ENCODE measurements around the gene HMCN2.
"Not testable (repeated sequence)": the region's sequence is repeated elsewhere in the genome, so short reads cannot be mapped to it uniquely, and the experiment has no call there.

Gene HMCN2

DNA sequence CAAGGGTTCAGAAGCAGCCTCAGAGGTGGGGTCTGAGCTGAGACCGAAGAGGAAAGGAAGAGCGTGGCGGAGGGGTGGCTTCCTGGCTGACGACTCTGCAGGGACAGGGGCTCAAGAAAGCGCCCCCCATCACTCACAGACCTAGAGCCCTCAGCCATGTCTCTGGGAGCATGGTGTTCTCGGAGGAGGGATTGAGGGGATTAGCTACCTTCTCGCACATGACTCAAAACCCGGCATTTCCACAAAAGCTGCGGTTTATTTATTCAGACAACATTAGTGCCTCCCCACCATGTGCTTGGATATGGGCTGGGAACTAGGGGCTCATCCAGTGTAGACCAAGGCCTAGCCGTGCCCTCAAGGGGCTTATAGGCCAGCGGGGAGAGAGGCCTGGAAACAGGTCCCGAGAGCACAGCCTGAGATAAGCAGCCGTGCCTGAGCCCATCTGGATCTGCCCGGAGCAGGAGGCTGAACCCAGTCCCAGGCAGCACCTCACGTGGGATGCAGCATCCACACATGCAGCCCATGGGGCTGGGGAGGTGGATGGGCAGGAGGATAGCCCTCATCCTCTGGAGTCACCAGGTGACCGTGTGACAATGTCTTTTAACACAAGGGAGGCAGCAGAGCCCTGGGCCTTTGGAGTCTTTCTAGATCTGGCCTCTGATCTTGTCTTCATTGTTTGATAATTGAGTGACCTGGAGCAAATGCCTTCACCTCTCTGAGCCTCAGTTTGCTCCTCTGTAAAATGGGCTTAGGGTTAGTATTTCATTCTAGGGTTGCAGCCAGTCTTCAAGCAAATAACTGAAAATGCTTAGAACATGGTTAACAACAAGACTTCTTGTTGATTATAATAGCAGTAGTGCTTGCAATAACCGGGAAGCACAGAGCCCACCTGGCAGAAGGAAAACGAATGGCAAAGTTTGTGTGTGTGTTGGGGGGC, 878 bp upstream of the HMCN2 start:
- no peak for DNase-seq (ENCODE audit: low read depth in 1 of 2, low spot score in 1 of 2)

DNA sequence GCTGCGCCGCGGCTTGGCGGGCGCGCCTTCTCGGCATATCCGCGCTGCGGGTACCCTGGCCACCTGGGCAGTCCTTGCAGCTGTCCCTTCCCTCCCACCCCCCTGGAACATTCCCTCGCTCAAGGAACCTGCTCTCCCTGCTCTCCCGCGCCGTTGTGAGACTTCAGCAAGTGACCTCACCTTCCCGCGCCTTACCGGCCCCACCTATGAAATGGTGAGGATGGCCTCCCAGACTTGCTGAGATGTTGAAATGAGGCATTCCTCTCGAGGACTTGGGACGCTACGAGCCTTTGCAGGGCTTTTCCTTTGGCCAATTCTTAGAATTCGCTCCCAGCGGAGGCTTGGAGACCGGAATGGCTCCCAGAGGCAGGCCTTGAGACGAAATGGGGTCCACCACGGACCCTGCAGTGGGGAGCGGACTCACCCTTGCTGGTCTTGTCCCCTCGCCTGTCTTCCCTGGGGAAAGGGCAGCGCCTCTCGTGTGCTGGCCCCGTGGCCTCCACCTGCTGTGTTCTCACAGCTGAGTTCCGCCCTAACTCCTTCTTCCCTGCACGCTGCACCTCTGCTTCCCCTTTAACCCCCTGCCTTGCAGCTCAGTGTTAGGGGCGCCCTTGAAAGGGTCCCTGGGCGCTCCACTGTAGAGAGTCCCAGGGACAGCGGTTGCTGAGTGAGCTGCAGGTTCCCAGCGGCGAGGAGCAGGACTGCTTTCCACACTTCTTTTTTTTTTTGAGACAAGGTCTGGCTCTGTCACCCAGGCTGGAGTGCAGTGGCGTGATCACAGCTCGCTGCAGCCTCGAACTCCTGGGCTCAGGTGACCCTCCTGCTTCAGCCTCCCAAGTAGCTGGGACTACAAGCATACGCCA, 907 bp downstream of the HMCN2 start:
- no peak for DNase-seq (ENCODE audit: low read depth in 1 of 2, low spot score in 1 of 2)

DNA sequence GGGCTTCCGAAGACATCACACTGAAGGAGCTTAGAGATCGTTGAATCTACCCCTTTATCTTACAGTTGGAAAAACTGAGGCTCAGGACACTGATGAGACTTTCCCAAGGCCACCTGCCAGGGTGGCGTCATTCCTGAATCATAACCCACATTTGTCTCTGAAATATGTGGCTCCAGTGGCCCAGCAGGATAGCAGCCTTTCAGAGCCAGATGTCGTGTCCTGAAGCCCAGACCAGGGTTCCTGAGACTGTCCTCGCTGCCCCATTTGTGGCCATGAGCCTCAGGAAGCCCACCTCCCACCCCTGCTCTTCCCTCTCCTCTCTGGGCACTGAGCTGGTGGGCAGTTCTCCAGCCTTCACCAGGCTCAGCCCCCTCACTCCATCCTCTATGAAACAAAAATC, 2.4 kb downstream of the HMCN2 start:
- no peak for DNase-seq (ENCODE audit: low read depth in 1 of 2, low spot score in 1 of 2)

DNA sequence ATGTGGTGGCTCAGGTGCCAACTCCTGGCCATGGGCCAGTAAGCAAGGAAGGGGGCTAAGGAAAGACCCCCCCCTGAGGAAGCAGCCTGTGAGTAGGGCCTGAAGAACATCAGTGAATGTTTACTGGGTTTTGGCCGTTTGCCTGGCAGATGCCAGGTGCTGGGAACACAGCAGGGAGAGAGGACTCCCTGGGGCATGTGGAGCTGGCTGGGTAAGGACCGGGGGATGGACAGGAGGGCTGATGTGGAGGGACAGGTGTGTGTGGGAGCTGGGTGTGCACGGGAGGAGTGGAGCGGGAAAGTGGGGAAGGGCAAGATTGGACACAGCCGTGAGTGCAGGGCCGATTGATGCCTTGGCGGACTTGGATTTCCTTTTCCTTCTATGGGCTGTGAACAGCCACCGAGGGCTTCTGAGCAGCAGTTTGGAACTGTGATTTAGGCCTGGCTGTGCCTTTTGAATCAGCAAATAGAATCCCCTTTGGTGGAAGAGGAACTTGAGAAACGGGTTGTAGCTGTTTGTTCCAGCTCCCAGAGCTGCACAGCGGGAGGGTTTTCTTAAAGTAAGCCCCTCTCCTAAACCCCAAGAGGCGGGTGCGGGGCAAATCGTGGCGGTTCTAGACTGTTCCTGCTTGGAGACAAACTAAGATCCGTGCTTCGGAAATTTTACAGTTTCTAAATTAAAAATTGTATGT, 3.1 kb downstream of the HMCN2 start:
- no peak for DNase-seq (ENCODE audit: low read depth in 1 of 2, low spot score in 1 of 2)

DNA sequence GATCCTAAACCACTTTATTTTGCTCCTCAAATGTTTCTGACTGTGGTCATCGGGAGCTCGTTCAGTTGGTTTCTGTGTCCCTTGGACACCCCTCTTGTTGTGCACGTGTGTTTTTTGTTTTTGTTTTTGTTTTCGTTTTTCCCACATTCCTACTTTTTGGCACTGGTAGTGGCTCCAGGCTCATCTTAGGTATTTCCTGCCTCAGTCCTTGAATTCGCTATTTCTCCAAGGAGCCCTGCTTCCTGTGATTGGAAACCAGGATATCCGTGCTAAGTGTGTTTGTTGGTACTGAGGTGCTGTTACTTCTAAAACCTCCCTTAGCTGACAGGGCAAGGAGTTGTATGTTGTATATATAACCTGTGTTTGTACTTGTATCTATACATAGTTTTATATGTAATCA, 5.9 kb downstream of the HMCN2 start:
- no peak for DNase-seq (ENCODE audit: low read depth in 1 of 2, low spot score in 1 of 2)

DNA sequence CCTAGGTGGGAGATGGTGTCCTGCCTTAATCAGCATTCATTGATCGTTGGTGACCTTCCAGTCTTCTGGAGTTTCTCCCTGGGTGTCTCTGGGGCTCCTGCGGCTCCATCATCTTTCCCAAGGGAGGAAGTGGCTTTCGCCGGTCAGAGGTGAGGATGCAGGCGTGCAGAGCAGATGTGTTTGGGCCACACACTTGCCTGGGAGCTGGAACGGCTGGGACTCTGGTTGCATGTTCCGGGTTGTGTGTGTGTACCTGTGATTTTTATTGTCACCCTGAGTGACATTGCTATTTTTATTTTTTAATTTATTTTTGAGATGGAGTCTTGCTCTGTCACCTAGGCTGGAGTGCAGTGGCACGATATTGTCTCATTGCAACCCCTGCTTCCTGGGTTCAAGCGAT, 9.6 kb downstream of the HMCN2 start:
- no peak for DNase-seq (ENCODE audit: low read depth in 1 of 2, low spot score in 1 of 2)

DNA sequence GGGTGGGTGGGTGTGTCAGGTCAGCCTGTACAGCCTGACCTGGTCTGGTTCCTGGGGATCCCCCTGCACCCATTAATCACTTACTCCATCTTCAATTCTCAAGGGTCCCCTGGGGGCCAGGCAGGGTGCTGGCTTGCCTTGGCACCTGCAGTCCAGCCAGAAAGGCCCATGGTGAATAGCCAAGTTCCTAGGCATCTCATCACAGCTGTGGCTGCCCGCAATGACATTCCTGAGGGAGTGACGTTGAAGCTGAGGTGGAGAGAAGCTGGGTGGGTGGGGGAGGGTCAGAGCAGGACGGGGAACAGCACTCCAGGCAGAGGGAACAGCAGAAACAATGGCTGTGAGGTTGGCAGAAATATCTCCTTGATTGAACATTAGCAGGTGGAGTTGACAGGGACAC, 10.6 kb downstream of the HMCN2 start:
- DNase-seq (ENCODE audit: low read depth in 1 of 2, low spot score in 1 of 2) = no peak

DNA sequence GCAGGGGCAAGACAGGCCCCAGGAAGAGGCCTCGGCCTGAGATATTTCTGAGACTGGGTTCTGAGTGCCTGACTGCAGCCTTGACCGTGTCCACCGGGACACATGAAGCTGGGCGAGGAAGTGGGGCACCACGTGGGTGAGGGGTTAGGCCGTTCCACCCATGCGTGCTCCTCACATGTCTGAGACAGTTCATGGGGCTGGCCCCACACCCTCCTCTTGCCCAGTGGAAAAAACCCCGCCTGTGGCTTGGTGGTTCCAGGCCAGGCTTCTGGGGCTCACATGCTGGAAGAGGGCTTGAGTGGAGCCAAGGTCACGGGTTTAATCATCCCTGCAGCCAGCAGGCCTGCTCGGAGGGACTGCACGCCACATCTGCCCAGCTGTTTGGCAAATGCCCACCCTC, 11.4 kb downstream of the HMCN2 start:
- no peak for DNase-seq (ENCODE audit: low read depth in 1 of 2, low spot score in 1 of 2)

DNA sequence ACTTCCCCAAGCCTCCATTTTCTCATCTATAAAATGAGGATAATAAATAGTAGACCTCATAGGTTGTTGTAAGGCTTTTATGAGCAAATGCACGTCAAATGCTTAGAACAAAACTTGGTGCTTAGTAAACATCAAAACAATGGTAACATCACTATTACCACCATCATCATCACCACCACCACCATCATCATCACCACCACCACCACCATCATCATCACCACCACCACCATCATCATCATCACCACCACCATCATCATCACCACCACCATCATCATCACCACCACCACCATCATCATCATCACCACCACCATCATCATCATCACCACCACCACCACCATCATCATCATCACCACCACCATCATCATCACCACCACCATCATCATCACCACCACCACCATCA, 12.0 kb downstream of the HMCN2 start:
- not testable (repeated sequence) for DNase-seq (ENCODE audit: low read depth in 1 of 2, low spot score in 1 of 2)

DNA sequence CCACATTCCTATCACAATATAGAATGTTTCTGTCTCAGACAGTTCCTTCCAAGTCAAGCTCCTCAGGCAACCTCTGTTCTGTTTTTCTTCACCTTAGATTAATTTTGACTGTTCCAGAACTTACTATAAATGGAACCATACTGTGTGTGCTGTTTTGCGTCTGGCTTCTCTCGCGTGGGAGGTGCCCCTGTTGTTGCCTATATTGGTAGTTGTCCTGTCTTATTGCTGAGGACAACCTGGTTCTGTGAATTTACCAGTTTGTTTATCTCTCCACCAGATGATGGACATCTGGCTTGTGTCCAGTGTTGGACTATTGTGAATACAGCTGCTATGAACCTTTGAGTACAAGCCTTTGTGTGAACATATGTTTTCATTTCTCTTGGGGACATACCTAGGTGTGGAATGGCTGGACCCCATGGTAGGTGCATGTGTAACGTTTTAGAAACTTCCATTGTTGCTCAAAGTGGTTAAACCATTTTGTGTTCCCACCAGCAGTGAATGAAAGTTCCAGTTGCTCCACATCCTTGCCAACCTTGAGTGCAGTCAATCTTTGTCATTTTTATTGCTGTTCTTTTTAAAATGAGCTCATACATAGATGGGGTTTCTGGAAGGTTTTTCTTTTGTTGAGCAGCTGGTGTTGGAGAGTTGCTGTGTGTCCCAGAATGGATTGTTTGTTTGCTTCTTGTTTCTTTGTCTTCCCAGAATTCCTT, 18.1 kb downstream of the HMCN2 start:
- DNase-seq (ENCODE audit: low read depth in 1 of 2, low spot score in 1 of 2) = no peak

DNA sequence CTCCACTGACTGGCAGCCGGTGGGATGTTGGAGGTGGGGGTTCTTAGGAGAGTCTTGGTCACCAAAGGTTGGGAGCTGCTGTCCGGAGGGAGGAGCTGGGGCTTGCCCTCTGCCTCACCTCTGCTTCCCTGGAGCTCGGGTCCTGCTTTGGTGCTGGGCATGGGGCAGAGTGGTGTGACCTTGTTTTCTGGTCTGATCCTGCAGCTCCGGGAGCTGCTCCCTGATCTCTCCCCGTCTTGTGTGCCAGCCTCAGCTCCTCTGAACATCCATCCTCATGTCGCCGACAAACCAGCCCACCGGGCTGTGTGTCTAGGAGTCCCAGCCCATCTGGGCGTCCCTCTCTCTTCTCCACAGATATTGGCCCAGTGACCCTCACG, 18.7 kb downstream of the HMCN2 start:
- DNase-seq (ENCODE audit: low read depth in 1 of 2, low spot score in 1 of 2) = no peak

DNA sequence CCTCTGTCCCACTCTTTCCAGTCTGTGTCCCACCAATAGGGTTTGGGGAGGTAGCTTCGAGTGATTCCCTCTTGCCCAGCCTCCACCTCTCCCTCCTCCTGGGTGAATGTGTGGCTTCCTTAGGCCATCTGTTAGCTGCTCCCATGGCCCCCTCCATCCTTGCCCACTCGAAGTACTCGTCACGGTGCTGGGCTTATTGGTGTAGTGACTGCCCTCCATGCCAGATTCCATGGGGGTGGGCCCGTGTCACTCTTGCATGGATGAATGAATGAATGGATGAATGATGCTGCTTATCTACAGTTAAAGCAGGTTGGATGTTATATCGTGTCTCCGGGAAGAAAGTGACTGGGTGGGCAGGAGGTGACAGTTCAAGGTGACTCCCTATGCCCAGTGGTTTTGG, 19.1 kb downstream of the HMCN2 start:
- no peak for DNase-seq (ENCODE audit: low read depth in 1 of 2, low spot score in 1 of 2)

DNA sequence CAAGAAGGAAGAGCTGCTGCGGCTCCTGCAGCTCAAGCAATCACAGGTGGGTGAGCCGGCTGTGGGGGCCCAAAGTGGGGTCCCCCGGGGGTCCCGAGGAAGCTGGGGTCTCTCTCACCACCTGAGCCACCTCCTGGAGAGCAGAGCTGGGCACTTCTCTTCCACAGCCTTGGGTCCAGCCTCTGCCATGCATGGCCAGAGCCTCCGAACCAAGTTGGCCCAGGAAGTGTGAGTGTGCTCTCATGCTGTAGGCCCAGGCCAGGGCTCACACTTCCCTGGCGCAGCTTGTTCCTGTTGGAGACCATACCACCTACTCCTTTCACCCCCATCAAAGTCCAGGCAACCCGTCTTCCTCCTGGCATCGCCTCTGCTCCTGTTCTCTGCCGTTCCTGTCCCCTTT, 19.7 kb downstream of the HMCN2 start:
- DNase-seq (ENCODE audit: low read depth in 1 of 2, low spot score in 1 of 2) = no peak

DNA sequence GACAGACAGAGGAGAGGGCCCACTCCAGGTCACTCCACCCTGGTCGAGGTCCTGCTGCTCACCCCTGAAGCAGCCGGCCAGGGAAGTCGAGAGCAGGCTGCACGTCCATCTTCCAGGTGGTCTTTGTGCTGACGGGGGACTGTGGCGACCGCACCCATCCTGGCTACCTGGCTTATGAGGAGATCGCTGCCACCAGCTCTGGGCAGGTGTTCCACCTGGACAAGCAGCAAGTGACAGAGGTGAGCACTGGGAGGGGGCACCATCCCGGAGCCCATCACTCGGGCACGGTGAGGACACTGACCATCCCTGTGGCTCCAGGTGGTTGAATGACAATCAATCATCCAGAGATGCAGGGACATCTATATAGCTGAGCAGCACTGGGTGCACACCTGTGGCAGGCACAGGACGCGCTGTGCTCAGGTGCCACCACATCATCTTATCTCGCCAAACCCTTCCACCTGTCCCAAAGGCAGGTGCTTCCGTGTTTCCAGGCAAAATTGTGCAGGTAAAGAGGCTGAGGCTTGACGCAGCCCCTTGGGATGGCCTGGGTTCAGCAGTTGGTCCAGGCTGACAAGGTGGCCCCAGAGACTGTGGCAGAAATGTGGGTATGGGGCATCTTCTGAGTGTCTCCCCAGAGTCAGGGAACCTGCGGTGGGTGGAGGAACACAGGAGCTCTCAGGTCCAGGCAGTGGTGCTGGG, 20.7 kb downstream of the HMCN2 start:
- DNase-seq (ENCODE audit: low read depth in 1 of 2, low spot score in 1 of 2) = no peak

DNA sequence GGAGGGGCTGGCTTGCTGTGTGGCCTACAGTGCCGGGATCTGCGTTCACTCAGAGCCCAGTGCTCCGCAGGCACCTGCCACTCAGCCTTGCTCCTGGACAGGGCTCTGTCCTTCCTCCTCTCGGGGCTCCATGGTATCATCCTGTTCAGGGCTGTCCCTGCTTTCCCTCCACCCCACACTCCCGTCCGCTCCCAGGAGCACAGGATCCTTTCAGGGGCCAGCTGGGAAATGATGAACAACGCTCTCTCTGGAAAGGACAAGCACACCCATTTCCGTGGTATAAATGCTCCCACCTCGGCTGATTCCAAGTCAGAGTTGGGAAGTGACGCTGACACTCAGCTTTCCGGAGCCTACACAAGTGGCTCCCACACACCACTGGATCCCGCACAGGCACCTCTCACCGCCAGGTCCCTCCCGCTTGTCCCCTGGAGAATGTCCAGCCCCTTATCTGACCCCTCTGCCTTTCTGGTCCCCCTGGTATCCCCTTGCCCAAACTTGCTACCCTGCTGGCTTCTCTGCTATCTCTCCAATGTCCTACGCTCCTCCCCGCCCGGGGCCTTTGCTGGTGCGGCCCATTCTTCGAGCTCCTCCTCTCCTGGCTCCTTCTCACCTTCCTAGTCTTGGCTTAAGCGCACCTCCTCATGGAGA, 21.3 kb downstream of the HMCN2 start:
- DNase-seq (ENCODE audit: low read depth in 1 of 2, low spot score in 1 of 2) = no peak

DNA sequence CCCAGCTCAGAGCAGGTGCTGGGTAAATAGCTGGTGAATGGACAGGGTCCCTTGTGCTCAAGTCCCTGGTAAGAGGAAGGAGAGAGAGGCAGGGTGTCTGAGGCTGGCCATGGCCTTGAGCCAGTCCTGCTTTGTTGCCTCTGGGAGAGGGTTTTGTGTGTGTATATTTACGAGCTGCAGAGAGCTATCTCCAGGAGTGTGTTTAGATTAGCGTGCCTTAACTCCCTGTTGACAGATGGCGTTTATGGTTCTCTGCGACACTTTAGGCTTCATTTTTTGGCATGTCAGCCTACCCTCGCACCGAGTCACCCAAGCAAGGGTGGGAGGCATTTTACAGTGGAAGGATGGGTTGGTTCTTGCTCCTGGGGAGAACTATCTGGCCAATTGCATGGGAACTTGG, 22.2 kb downstream of the HMCN2 start:
- DNase-seq (ENCODE audit: low read depth in 1 of 2, low spot score in 1 of 2) = no peak

DNA sequence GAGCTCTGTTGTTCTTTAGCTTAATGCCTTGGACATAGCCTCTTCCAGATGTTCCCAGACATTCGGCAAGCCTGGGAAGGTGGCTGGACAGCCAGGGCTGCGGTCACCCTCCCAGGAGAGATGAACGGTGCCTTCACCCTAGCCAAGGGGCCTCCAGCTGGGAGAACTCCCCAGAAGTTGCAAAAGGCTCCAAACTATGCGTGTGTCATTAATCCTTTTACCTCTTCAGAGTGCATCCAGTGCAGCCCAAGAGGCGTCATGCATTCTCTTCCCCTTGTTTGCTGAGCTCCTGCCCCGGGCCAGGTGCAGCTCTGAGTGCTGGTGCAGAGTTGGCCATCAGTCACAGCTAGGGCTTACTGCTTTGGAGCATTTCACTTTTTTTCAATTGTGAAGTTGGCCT, 22.8 kb downstream of the HMCN2 start:
- no peak for DNase-seq (ENCODE audit: low read depth in 1 of 2, low spot score in 1 of 2)

DNA sequence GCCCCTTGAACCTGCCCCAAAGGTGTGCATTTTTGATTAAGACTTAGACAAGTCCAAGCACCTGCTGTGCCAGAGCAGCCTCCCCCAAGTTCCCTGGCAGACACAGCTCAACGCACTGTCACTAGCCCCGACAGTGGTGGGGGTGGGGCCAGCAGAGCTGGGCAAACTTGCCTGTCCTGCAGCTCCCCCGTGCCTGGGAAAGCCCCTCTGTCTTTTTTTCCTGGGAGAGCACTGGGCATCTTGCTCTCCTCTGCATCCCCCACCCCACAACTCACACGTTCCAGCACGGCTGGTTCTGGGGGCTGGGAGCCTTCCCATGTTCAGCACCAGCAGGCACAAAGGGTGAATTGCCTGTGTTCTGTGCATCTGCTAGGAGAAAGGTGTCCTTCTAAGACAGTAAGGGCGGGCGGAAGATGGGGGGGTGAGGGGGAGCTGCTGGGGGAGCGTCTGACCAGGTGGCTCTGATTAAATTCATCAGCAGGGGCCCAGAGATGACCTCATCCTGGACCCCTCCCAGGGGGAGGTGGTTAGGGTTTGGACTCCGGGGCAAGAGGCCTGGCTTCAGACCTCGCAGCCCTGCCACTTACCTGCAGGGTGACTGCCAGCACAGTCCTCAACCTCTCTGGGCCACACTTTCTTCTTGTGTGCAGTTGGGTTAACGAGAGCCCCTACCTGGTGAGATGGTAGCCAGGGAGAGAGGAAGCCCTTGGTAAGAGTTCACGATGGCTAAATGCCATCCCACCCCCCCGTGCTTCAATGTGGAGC, 23.5 kb downstream of the HMCN2 start:
- no peak for DNase-seq (ENCODE audit: low read depth in 1 of 2, low spot score in 1 of 2)

DNA sequence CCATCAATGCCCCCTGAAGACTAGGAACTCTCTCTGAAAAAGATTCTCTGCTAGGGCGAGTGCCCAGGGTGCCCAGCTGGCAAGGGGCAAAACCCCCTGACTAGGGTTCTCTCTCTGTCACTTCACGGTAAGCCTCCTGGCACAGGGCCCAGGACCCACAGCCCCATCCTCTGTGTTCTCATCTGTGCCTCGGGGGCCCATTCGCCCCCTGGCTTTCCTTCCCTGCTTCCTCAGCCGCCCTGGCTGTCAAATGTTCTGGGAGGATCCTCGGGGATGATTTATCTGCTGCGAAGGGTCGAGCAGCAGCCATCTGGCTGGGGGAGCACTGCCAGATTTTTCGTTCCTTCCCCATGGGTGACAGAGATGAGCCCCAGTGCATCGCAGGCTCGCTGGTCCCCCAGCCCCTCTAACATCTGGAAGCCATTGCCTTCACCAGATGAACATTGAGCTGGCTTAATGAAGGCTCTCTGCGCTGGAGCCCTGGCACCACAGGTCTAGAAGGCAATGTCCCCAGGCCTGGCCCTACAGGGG, 24.2 kb downstream of the HMCN2 start:
- no peak for DNase-seq (ENCODE audit: low read depth in 1 of 2, low spot score in 1 of 2)

All from stimulated activated CD4-positive, alpha-beta T cell treated with anti-CD3 and anti-CD28 coated beads, Interleukin-15, amount 100 ng/mL, for 1 hour (primary cell).